Measurements from ENCODE around the gene ATF2. TPM values are rescaled to one million over a fixed set of nuclear protein-coding genes. Genes with fewer than 3 reads are reported as not detected.

The ATF2 gene
- total and polyA plus RNA-seq, 11 donors, result 11.2 to 41.5 (median 24.8) TPM

GRCh38 chr2:175180701-175181103 lies 12.7 kb upstream of the ATF2 start:
- DNase-seq (peak in 4 of 5 donors; percentile 51 to 65 (median 54)), ATAC-seq (peak; percentile 72 to 87 (median 81))
- peaks cover 0 to 47% (median 29%) of the 10 kb centered on the region in 12 donors for H3K4me1 ChIP-seq
- peak overlapping the region; percentile 93 to 98 (median 96) for H3K27ac ChIP-seq
- WGBS, 4 donors, result 4 to 19% (median 4%) methylated on average over 2 to 10 of the region's 10 CpGs
- no peak for TF ChIP-seq POLR2A (IDR thresholded peaks at IDR 0.05)
- TF ChIP-seq, protein P1, sequence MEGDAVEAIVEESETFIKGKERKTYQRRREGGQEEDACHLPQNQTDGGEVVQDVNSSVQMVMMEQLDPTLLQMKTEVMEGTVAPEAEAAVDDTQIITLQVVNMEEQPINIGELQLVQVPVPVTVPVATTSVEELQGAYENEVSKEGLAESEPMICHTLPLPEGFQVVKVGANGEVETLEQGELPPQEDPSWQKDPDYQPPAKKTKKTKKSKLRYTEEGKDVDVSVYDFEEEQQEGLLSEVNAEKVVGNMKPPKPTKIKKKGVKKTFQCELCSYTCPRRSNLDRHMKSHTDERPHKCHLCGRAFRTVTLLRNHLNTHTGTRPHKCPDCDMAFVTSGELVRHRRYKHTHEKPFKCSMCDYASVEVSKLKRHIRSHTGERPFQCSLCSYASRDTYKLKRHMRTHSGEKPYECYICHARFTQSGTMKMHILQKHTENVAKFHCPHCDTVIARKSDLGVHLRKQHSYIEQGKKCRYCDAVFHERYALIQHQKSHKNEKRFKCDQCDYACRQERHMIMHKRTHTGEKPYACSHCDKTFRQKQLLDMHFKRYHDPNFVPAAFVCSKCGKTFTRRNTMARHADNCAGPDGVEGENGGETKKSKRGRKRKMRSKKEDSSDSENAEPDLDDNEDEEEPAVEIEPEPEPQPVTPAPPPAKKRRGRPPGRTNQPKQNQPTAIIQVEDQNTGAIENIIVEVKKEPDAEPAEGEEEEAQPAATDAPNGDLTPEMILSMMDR (IDR thresholded peaks at IDR 0.05), result no peak
- peak overlapping the region; percentile 65 to 98 (median 90) for H3K4me3 ChIP-seq
- peaks cover 3 to 45% (median 43%) of the 10 kb centered on the region in 9 donors for H3K36me3 ChIP-seq
- no peaks in the 10 kb centered on the region for H3K9me3 ChIP-seq
- H3K27me3 ChIP-seq, result no peaks in the 10 kb centered on the region
- intact Hi-C loops (cut with DNase I), result loop anchor here in 4 of 10 donors (1.0 to 10.0 kb wide), 3 partner anchors 12 to 68 kb away; partner anchors contain the start of gene ATF2 (in 1 of the 4)

- TF ChIP-seq, protein P1 (IDR thresholded peaks at IDR 0.05), result no peak
- TF ChIP-seq POLR2A (IDR thresholded peaks at IDR 0.05), result no peak
- intact Hi-C loops (cut with DNase I), result loop anchor here in 1 of 10 donors (5.0 kb wide), 1 partner anchor 44 kb away; no protein-coding TSS in a partner anchor
- no peaks in the 10 kb centered on the region for H3K9me3 ChIP-seq
- H3K27me3 ChIP-seq, result no peaks in the 10 kb centered on the region
- WGBS, 4 donors, result 60 to 73% (median 66%) methylated on average over 5 of the region's 5 CpGs
- H3K36me3 ChIP-seq, result peaks cover 3 to 82% (median 51%) of the 10 kb centered on the region in 9 donors
- no peak for ATAC-seq
- H3K4me3 ChIP-seq, result no peak overlapping the region
- H3K27ac ChIP-seq, result no peak overlapping the region
- peaks cover 0 to 55% (median 24%) of the 10 kb centered on the region in 12 donors for H3K4me1 ChIP-seq
- DNase-seq, result no peak
Measured at GRCh38 chr2:175176624-175177023, 8.6 kb upstream of the ATF2 start.

DNA sequence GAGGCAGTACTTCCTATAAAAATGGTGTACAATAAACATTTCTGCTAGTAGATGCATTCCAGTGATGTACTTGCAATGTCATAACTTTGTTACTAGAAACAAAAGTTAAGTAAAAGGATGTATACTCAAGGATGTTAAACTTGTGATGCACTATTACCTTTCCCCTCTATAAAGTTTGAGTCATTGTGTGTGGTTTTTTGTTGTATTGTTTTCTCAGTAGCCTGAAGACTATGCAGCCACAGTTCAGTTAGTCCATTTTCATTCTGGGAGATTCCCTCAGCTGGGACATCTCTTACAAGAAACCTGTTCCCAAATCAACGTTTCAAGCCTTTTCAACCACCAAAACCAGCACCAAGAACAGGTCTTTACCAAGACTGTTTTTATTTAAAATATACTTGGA lies 7.9 kb upstream of the ATF2 start:
- H3K4me1 ChIP-seq, result peaks cover 0 to 55% (median 24%) of the 10 kb centered on the region in 12 donors
- no peak for TF ChIP-seq POLR2A (IDR thresholded peaks at IDR 0.05)
- TF ChIP-seq, protein P1 (IDR thresholded peaks at IDR 0.05), result no peak
- no peak overlapping the region for H3K27ac ChIP-seq
- ATAC-seq (no peak), DNase-seq (no peak)
- no peaks in the 10 kb centered on the region for H3K9me3 ChIP-seq
- 46 to 59% (median 56%) methylated on average over 1 of the region's 1 CpG for WGBS, 4 donors
- H3K36me3 ChIP-seq, result peaks cover 3 to 82% (median 51%) of the 10 kb centered on the region in 9 donors
- intact Hi-C loops (cut with DNase I), result loop anchor here in 1 of 10 donors (5.0 kb wide), 1 partner anchor 44 kb away; no protein-coding TSS in a partner anchor
- H3K27me3 ChIP-seq, result no peaks in the 10 kb centered on the region
- H3K4me3 ChIP-seq, result no peak overlapping the region

DNA sequence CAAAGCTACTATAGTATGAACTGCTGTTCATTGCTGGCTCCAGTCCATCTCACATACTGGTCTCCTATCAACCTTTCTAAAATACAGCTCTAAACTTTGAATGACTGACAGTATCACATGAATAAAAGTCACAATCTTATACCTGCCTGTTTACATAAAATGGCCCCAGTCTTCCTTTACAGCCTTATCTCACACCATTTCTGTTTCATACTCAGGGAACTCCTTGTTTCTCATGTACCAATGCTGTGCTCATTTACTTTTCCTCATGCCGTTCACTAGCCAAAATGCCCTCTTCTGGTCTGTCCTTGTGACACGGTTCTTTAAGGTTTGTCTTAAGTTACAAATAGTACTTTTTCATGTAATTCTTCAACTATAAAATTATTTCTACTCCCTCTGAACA lies 7.3 kb upstream of the ATF2 start:
- no peak overlapping the region for H3K27ac ChIP-seq
- H3K27me3 ChIP-seq, result no peaks in the 10 kb centered on the region
- H3K4me3 ChIP-seq, result no peak overlapping the region
- H3K36me3 ChIP-seq, result peaks cover 3 to 82% (median 50%) of the 10 kb centered on the region in 9 donors
- 54 to 66% (median 65%) methylated on average over 2 of the region's 2 CpGs for WGBS, 4 donors
- peaks cover 0 to 51% (median 20%) of the 10 kb centered on the region in 12 donors for H3K4me1 ChIP-seq
- intact Hi-C loops (cut with DNase I), result loop anchor here in 1 of 10 donors (5.0 kb wide), 1 partner anchor 43 kb away; no protein-coding TSS in a partner anchor
- H3K9me3 ChIP-seq, result no peaks in the 10 kb centered on the region
- no peak for DNase-seq
- TF ChIP-seq, protein P1 (IDR thresholded peaks at IDR 0.05), result no peak
- TF ChIP-seq POLR2A (IDR thresholded peaks at IDR 0.05), result no peak
- ATAC-seq, result peak in 3 of 4 donors; percentile 8 to 27 (median 21)

All from heart left ventricle (tissue), 16 donors.